ENCODE results near the gene STARD3.
A peak's percentile ranks its signal among the peaks of the same experiment; 100 is the strongest.

The STARD3 gene

GRCh38 chr17:39660397-39661385 is 23.7 kb downstream of the STARD3 start:
- DNase-seq: no peak

GRCh38 chr17:39661744-39662541 is 25.0 kb downstream of the STARD3 start:
- DNase-seq: no peak

- DNase-seq: no peak
Measured at GRCh38 chr17:39662551-39663339, 25.8 kb downstream of the STARD3 start.

DNA sequence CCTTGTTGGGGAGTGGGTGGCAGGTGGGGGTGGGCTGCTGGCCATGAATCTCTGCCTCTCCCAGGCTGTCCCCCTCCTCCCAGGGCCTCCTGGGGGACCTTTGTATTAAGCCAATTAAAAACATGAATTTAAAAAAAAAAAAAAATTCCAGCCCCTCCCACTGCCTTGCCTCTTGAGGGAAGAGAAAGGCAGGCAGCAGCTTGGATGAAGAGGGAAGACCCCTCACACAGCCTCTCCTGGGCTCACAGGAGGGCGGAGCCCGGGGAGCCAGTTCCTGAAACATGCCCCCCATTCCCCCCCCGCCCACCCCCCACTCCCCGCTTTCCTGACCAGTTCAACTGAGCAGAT is 26.4 kb downstream of the STARD3 start:
- no peak for DNase-seq

- no peak for DNase-seq
Measured at GRCh38 chr17:39663688-39664580, 27.0 kb downstream of the STARD3 start.

DNA sequence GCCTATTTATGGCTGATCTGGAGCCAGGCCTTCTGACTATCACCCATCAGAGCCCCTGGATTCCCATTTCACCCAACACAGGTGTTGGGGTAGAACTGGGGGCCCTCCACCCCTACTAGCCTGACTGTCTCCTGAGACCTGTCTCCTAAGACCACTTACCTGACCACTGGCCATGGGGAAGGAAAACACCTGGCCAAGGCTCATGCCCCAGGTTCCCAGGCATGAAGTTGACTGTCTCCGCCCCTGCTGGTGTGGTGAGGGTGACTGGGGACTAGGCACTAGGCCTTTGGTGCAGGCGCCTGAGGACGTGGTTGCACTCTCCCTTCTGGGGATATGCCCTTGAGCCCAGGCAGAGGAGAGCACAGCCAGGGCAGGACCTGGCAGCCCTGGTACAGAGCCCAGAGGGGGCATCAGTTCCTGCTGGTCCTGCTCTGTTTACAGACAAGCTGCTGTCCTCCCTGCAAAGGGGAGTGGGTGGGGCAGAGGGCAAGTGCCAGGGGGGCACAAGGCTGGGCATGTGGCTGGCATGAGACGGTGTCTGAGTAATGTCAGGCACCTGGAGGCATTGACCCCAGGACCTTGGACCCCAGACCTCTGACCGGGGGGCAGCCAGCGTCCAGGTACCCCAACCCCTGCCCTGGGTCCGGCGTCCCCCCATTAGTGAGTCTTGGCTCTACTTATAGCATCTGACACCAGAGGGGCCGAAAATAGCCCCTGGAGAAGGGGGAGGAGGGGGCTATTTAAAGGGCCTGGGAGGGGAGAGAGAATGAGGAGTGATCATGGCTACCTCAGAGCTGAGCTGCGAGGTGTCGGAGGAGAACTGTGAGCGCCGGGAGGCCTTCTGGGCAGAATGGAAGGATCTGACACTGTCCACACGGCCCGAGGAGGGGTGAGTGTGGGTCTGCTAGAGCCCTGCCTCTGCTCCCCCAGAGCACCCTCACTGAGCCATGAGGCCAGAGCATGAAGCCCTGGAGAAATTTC is 27.9 kb downstream of the STARD3 start, which contains the start of gene TCAP:
TCAP (plus strand) TSS at position 769 of the 981 bp plus-strand sequence; CDS start at position 780, 11 bp downstream.
- no peak for DNase-seq

DNA sequence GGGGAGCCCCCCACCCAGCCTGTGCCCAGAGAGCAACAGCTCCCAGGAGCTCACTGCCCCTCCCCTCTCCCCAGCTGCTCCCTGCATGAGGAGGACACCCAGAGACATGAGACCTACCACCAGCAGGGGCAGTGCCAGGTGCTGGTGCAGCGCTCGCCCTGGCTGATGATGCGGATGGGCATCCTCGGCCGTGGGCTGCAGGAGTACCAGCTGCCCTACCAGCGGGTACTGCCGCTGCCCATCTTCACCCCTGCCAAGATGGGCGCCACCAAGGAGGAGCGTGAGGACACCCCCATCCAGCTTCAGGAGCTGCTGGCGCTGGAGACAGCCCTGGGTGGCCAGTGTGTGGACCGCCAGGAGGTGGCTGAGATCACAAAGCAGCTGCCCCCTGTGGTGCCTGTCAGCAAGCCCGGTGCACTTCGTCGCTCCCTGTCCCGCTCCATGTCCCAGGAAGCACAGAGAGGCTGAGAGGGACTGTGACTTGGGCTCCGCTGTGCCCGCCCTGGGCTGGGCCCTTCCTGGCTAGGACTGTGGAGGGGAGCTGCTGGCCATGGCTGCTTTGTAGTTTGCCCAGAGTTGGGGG is 28.8 kb downstream of the STARD3 start:
- DNase-seq: no peak

GRCh38 chr17:39666231-39666600 is 29.3 kb downstream of the STARD3 start:
- no peak for DNase-seq

GRCh38 chr17:39666601-39667261 is 29.8 kb downstream of the STARD3 start:
- no peak for DNase-seq

DNA sequence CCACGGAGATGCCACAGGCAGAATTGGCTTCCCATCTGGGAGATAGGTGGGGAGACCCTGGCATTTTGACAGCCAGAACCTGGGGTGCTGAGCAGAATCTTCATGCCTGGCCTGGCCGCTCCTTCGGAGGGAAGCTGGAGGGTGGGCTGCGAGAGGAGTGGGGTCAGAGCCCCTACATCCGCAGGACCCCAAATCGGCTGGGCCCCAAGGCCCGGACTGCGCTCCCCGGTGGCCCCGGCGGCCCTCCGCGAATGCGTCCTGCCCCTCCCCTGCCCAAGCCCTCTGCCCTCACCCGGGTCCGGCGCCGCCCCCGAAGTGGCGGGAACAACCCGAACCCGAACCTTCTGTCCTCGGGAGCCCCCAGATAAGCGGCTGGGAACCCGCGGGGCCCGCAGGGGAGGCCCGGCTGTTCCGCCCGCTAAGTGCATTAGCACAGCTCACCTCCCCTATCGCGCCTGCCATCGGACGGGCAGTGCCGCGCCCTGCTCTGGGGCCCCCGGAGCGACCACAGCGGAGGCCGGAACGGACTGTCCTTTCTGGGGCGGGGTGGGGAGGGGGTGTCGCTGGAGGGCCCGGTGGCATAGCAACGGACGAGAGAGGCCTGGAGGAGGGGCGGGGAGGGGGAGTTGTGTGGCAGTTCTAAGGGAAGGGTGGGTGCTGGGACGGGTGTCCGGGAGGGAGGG is 30.5 kb downstream of the STARD3 start:
- DNase-seq: no peak

DNA sequence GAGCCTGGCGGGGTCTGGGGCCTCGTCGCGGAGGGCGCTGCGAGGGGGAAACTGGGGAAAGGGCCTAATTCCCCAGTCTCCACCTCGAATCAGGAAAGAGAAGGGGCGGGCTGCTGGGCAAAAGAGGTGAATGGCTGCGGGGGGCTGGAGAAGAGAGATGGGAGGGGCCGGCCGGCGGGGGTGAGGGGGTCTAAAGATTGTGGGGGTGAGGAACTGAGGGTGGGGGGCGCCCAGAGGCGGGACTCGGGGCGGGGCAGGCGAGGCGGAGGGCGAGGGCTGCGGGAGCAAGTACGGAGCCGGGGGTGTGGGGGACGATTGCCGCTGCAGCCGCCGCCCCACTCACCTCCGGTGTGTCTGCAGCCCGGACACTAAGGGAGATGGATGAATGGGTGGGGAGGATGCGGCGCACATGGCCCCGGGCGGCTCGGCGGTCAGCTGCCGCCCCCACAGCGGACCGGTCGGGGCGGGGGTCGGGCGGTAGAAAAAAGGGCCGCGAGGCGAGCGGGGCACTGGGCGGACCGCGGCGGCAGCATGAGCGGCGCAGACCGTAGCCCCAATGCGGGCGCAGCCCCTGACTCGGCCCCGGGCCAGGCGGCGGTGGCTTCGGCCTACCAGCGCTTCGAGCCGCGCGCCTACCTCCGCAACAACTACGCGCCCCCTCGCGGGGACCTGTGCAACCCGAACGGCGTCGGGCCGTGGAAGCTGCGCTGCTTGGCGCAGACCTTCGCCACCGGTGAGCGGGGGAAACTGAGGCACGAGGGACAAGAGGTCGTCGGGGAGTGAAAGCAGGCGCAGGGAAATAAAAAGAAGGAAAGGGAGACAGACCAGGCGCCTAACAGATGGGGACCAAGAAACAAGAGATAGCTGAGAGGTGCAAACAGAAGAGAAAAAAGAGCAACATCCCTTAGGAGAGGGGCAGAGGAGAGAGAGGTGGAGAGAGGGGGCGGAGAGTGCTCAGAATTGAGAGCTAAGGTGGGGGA is 31.3 kb downstream of the STARD3 start, which contains the start of gene PNMT:
PNMT (plus strand) TSS at position 509 of the 980 bp plus-strand sequence; CDS start at position 532, 23 bp downstream.
- peak; percentile 83 for DNase-seq

DNA sequence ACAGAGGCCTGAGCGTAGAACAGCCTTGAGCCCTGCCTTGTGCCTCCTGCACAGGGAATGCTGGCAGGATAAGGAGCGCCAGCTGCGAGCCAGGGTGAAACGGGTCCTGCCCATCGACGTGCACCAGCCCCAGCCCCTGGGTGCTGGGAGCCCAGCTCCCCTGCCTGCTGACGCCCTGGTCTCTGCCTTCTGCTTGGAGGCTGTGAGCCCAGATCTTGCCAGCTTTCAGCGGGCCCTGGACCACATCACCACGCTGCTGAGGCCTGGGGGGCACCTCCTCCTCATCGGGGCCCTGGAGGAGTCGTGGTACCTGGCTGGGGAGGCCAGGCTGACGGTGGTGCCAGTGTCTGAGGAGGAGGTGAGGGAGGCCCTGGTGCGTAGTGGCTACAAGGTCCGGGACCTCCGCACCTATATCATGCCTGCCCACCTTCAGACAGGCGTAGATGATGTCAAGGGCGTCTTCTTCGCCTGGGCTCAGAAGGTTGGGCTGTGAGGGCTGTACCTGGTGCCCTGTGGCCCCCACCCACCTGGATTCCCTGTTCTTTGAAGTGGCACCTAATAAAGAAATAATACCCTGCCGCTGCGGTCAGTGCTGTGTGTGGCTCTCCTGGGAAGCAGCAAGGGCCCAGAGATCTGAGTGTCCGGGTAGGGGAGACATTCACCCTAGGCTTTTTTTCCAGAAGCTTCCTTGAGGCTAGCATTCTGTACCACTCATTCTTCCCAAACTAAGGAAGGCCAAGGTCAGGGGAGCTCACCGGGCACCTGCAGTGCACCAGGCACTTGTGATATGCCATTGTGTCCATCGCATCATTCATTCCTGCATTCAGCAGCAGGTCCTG is 33.2 kb downstream of the STARD3 start:
- DNase-seq: no peak

- no peak for DNase-seq
Measured at GRCh38 chr17:39670746-39671145, 33.8 kb downstream of the STARD3 start.

DNA sequence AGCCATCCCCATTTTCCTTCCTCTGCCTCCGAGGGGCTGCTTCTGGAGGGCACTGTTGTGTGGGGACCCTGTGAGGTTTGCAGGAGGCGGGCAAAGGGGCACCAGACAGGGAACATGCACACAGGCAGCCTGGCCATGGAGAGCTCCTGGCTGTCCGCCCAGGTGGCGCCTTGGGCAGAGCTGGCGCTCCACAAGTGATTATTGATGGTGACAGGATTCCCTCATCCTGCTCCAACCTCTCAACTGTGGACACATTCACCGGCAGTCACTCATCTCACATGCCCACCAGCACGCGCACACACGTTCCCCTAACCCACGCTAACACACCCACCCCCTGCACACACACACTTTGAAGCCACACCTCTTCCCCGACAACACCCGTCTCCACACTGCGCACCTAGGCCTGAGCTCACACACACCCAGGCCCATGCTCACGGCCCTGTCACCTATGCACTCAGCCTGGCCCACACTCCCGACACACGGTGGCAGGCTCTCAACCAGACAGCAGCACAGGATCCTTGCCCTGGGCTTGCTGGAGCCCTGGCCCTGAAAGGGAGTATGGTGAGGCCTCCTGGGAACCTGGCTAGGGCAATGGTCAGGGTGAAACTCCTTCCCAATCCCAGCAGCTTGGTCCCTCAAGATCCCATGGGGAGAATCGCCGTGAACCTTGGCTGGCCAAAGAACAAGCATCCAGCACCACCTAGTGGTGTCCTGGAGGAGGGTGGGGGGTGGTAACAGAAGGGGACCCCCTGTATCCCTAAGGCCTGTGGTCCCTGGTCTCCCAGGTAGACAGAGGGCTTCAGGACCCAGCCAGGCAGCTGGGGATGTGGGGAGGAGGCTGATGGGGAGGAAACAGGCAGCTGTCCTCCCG is 34.9 kb downstream of the STARD3 start:
- peak; percentile 20 for DNase-seq

DNA sequence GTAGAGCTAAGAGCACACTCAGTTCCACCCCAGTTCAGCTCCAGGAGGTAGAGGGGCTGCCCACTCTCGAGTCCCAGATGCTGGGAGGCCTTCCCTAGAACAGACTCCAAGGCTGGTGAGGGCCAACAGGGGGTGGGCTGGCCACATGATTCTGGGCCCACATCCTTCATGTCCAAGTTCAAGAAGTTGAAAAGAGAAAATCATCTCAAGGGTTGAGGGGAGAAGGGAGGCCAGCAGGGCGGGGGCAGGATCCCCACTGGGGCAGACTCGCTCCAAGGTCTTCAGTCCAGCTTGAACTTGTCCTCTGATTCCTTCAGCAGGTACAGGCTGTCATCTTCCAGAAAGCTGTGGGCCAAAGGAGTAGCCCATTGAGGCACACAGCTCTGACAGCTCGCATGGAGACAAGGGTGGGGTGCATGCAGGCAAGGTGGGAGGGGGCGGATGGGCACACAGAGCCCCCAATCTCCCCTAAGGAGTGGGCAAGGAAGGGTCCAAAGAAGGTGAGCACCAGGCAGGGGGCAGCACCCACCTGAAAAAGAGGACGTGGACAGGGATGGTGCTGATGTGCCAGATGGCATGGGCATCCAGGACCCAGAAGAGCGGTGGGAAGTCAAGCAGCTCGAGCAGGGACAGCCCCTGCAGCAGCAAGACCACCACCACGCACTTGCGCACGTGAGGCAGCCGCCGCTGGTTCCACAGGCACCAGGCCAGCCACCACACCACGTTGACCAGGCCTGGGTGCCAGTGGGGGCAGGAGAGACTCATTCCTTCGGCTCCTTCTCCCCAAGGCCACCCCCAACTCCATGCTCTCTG is 35.8 kb downstream of the STARD3 start:
- DNase-seq: no peak

All from activated CD4-positive, alpha-beta T cell treated with anti-CD3 and anti-CD28 coated beads for 48 hours (primary cell).